SK-N-SH treated with all-trans-retinoic acid at 6 μM for 48 hours (cell line): ENCODE measurements around the gene MAP1LC3C.

Experiments
- ATAC-seq: fragments of 200-7000 bp; cut with Tn5 transposase; 3 replicates; pipeline ENCODE4 v1.9.1; 2020; ENCODE audit warnings: mild to moderate bottlenecking, moderate library complexity
- CSDC2 ChIP-seq: fragments of 250-450 bp; sonication (Bioruptor Pico); IDR thresholded peaks from 2 replicates; pipeline ENCODE4 v1.5.0; 2020; ENCODE audit warnings: mild to moderate bottlenecking, moderate library complexity
- GLIS3 ChIP-seq: fragments of 250-450 bp; sonication (Bioruptor Pico); IDR thresholded peaks from 2 replicates; pipeline ENCODE4 v1.5.0; 2020; ENCODE audit warnings: mild to moderate bottlenecking, moderate library complexity
- OSR1 ChIP-seq: fragments of 250-450 bp; sonication (Bioruptor Pico); IDR thresholded peaks from 2 replicates; pipeline ENCODE4 v1.8.0; 2022; ENCODE audit warnings: moderate library complexity, mild to moderate bottlenecking, inconsistent platforms
- PPARA ChIP-seq: fragments of 250-450 bp; sonication (Bioruptor Pico); IDR thresholded peaks from 2 replicates; pipeline ENCODE4 v1.5.0; 2020; ENCODE audit warnings: mild to moderate bottlenecking, borderline replicate concordance
- RARB ChIP-seq: fragments of 250-450 bp; sonication (Bioruptor Pico); IDR thresholded peaks from 2 replicates; pipeline ENCODE4 v1.8.0; 2021; ENCODE audit warnings: mild to moderate bottlenecking, moderate library complexity
- SNAI2 ChIP-seq: fragments of 250-450 bp; sonication (Bioruptor Pico); IDR thresholded peaks from 2 replicates; pipeline ENCODE4 v1.5.0; 2020; ENCODE audit warnings: mild to moderate bottlenecking, moderate library complexity
- TCF4 ChIP-seq: fragments of 250-450 bp; sonication (Bioruptor Pico); IDR thresholded peaks from 2 replicates; pipeline ENCODE4 v1.8.0; 2021; ENCODE audit warnings: mild to moderate bottlenecking, moderate library complexity, borderline replicate concordance
- ZFP3 ChIP-seq: fragments of 250-450 bp; sonication (Bioruptor Pico); IDR thresholded peaks from 2 replicates; pipeline ENCODE4 v1.5.0; 2020; ENCODE audit warnings: mild to moderate bottlenecking, moderate library complexity
- ZFP30 ChIP-seq: fragments of 450-650 bp; formaldehyde crosslinking; IDR thresholded peaks from 2 replicates; pipeline ENCODE4 v1.5.0; 2022; ENCODE audit warnings: mild to moderate bottlenecking, moderate library complexity
- ZNF70 ChIP-seq: fragments of 450-650 bp; formaldehyde crosslinking; IDR thresholded peaks from 2 replicates; pipeline ENCODE4 v1.5.0; 2020; ENCODE audit warnings: mild to moderate bottlenecking, moderate library complexity
- TF ChIP-seq, protein P1 (sequence below): fragments of 250-450 bp; sonication (Bioruptor Pico); IDR thresholded peaks from 2 replicates; pipeline ENCODE4 v1.5.0; 2020; ENCODE audit warnings: mild to moderate bottlenecking, moderate library complexity
- TF ChIP-seq, protein P2 (sequence below): fragments of 250-450 bp; sonication (Bioruptor Pico); IDR thresholded peaks from 2 replicates; pipeline ENCODE4 v1.5.1; 2020; ENCODE audit warnings: low read depth, mild to moderate bottlenecking, moderate library complexity
- TF ChIP-seq, protein P3 (sequence below): fragments of 250-450 bp; sonication (Bioruptor Pico); IDR thresholded peaks from 2 replicates; pipeline ENCODE4 v1.5.1; 2021; ENCODE audit warnings: mild to moderate bottlenecking, moderate library complexity
- TF ChIP-seq, protein P4 (sequence below): fragments of 250-450 bp; sonication (Bioruptor Pico); IDR thresholded peaks from 2 replicates; pipeline ENCODE4 v1.8.0; 2021; ENCODE audit warnings: low read depth, mild to moderate bottlenecking, moderate library complexity, borderline replicate concordance

MAP1LC3C gene

DNA sequence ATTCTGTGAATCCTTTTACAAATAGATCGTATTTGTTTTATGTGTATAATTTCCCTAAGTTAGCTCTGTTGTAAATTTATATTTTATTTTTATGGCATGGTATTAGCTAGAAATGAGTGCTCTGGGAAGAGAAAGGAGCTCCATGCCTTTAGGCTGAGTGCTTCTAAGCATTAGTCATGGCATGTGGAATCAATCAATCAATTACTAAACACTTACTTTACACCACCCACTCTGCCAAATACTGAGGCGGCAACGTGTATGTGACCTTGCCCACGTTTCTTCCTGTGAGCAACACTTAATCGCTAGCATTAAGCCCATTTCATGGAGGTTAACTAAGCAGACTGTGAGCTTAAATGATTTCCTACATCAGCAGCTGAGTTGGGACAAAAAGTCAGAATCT is 48.5 kb downstream of the MAP1LC3C start:
- peak; percentile 97 for ATAC-seq

DNA sequence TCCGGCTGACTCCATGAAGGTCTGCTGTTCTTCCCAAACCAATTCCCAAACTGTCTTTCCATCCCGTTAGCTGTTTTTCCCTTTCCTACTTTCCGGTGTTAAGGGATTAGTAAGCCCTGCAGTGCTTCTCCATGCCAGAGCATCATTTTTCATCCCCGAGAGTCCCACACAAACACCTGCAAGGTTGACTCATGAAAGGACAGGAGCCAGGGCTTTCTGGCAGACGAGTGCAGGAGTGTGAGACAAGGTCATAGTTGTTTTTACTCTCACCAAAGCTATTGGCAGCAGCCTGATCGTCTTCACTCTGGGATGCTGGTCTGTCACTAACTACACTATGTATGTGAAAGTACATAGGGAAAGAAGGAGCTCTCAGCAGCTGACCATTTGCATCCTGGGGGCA is 51.5 kb downstream of the MAP1LC3C start:
- TF ChIP-seq, protein P1, sequence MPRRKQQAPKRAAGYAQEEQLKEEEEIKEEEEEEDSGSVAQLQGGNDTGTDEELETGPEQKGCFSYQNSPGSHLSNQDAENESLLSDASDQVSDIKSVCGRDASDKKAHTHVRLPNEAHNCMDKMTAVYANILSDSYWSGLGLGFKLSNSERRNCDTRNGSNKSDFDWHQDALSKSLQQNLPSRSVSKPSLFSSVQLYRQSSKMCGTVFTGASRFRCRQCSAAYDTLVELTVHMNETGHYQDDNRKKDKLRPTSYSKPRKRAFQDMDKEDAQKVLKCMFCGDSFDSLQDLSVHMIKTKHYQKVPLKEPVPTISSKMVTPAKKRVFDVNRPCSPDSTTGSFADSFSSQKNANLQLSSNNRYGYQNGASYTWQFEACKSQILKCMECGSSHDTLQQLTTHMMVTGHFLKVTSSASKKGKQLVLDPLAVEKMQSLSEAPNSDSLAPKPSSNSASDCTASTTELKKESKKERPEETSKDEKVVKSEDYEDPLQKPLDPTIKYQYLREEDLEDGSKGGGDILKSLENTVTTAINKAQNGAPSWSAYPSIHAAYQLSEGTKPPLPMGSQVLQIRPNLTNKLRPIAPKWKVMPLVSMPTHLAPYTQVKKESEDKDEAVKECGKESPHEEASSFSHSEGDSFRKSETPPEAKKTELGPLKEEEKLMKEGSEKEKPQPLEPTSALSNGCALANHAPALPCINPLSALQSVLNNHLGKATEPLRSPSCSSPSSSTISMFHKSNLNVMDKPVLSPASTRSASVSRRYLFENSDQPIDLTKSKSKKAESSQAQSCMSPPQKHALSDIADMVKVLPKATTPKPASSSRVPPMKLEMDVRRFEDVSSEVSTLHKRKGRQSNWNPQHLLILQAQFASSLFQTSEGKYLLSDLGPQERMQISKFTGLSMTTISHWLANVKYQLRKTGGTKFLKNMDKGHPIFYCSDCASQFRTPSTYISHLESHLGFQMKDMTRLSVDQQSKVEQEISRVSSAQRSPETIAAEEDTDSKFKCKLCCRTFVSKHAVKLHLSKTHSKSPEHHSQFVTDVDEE (CRISPR knock-in tag) = no peak
- TF ChIP-seq SNAI2 (no peak), ZFP3 (CRISPR knock-in tag) (no peak), OSR1 (no peak), CSDC2 (CRISPR knock-in tag) (no peak), PPARA (CRISPR knock-in tag) (no peak), ZFP30 (CRISPR knock-in tag) (no peak), GLIS3 (CRISPR knock-in tag) (no peak), TCF4 (no peak), ZNF70 (CRISPR knock-in tag) (no peak)
- TF ChIP-seq, protein P2, sequence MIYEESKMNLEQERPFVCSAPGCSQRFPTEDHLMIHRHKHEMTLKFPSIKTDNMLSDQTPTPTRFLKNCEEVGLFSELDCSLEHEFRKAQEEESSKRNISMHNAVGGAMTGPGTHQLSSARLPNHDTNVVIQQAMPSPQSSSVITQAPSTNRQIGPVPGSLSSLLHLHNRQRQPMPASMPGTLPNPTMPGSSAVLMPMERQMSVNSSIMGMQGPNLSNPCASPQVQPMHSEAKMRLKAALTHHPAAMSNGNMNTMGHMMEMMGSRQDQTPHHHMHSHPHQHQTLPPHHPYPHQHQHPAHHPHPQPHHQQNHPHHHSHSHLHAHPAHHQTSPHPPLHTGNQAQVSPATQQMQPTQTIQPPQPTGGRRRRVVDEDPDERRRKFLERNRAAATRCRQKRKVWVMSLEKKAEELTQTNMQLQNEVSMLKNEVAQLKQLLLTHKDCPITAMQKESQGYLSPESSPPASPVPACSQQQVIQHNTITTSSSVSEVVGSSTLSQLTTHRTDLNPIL (CRISPR knock-in tag) = no peak
- TF ChIP-seq, protein P3, sequence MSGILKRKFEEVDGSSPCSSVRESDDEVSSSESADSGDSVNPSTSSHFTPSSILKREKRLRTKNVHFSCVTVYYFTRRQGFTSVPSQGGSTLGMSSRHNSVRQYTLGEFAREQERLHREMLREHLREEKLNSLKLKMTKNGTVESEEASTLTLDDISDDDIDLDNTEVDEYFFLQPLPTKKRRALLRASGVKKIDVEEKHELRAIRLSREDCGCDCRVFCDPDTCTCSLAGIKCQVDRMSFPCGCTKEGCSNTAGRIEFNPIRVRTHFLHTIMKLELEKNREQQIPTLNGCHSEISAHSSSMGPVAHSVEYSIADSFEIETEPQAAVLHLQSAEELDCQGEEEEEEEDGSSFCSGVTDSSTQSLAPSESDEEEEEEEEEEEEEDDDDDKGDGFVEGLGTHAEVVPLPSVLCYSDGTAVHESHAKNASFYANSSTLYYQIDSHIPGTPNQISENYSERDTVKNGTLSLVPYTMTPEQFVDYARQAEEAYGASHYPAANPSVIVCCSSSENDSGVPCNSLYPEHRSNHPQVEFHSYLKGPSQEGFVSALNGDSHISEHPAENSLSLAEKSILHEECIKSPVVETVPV (CRISPR knock-in tag) = no peak
- no peak for ATAC-seq

More for the DNA sequence above, 48.5 kb downstream of the MAP1LC3C start:
- no peak for TF ChIP-seq RARB (CRISPR knock-in tag)
- TF ChIP-seq, protein P4, sequence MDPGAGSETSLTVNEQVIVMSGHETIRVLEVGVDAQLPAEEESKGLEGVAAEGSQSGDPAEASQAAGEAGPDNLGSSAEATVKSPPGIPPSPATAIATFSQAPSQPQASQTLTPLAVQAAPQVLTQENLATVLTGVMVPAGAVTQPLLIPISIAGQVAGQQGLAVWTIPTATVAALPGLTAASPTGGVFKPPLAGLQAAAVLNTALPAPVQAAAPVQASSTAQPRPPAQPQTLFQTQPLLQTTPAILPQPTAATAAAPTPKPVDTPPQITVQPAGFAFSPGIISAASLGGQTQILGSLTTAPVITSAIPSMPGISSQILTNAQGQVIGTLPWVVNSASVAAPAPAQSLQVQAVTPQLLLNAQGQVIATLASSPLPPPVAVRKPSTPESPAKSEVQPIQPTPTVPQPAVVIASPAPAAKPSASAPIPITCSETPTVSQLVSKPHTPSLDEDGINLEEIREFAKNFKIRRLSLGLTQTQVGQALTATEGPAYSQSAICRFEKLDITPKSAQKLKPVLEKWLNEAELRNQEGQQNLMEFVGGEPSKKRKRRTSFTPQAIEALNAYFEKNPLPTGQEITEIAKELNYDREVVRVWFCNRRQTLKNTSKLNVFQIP (CRISPR knock-in tag) = peak; percentile 42; the same call in 1 of the 2 replicates
